AG04450 (cell line): Measurements from ENCODE around the gene URB1. TPM values are rescaled to one million over a fixed set of nuclear protein-coding genes. Genes with fewer than 3 reads are reported as not detected.

Experiments
- CTCF ChIA-PET: fragments of 300-600, 350-600 bp; formaldehyde crosslinking; extraction: SDS; loops from one replicate; lab custom pipeline; 2022; ENCODE audit warnings: antibody characterized with exemption, inconsistent platforms; lab: Charles Lee
- POLR2A ChIA-PET: fragments of 350-600 bp; formaldehyde crosslinking; extraction: SDS; loops from one replicate; lab custom pipeline; 2021; ENCODE audit warnings: antibody characterized with exemption, inconsistent platforms; lab: Yijun Ruan, JAX
- DNase-seq: peaks from one replicate; pipeline ENCODE4 v3.0.0-alpha.2; 2011; ENCODE audit warnings: low read depth, low spot score
- H3K27ac ChIP-seq: one replicate; pipeline ENCODE4 v1.5.1; 2012; ENCODE audit warnings: low read depth, low read length, control low read depth
- H3K27me3 ChIP-seq: one replicate; pipeline ENCODE4 v1.6.0; 2012; ENCODE audit warnings: low read length; ENCODE audit not compliant: control insufficient read depth, insufficient read depth
- H3K4me3 ChIP-seq: 2 replicates; pipeline ENCODE4 v1.5.1; 2011; ENCODE audit warnings: mild to moderate bottlenecking, low read depth, low read length, control low read depth
- H3K9me3 ChIP-seq: 2 replicates; pipeline ENCODE4 v1.5.1; 2012; ENCODE audit warnings: low read length; ENCODE audit not compliant: control insufficient read depth, insufficient read depth
- CTCF ChIP-seq: IDR thresholded peaks from 2 replicates; pipeline ENCODE4 v1.5.1; 2011; ENCODE audit warnings: low read depth, low read length, control low read depth, inconsistent platforms
- polyA plus RNA-seq: library from polyadenylated mRNA; depleted of rRNA; stranded (reverse); fragments of >200 nt; gene quantifications from 2 replicates; pipeline ENCODE4 v1.2.3, GENCODE V29; 2011

The URB1 gene
- polyA plus RNA-seq, 1 experiment, result 7.6 TPM

- Histone ChIP-seq H3K9me3 (no peaks in the 10 kb centered on the region; the same call in 1 of the 2 replicates), H3K4me3 (no peak overlapping the region), H3K27me3 (no peaks in the 10 kb centered on the region), H3K27ac (no peak overlapping the region)
- ChIA-PET POLR2A (no interaction called here), CTCF (no interaction called here)
- DNase-seq, result no peak
- TF ChIP-seq CTCF, result no peak
Observed at GRCh38 chr21:32352526-32352925, 40.3 kb downstream of the URB1 start.

GRCh38 chr21:32351428-32351827 lies 41.4 kb downstream of the URB1 start:
- ChIA-PET CTCF (no interaction called here), POLR2A (no interaction called here)
- H3K4me3 ChIP-seq, result no peak overlapping the region
- H3K9me3 ChIP-seq, result peaks cover 7% of the 10 kb centered on the region; the same call in 1 of the 2 replicates
- H3K27ac ChIP-seq, result no peak overlapping the region
- no peak for DNase-seq
- no peak for TF ChIP-seq CTCF
- H3K27me3 ChIP-seq, result no peaks in the 10 kb centered on the region

GRCh38 chr21:32350981-32351380 lies 41.8 kb downstream of the URB1 start:
- Histone ChIP-seq H3K27ac (no peak overlapping the region), H3K4me3 (no peak overlapping the region), H3K27me3 (no peaks in the 10 kb centered on the region), H3K9me3 (peaks cover 7% of the 10 kb centered on the region; the same call in 1 of the 2 replicates)
- no peak for TF ChIP-seq CTCF
- DNase-seq, result no peak
- ChIA-PET POLR2A (no interaction called here), CTCF (no interaction called here)

GRCh38 chr21:32350211-32350980 lies 42.4 kb downstream of the URB1 start:
- no peak for DNase-seq
- POLR2A ChIA-PET, result no interaction called here
- Histone ChIP-seq H3K4me3 (no peak overlapping the region), H3K27me3 (no peaks in the 10 kb centered on the region), H3K9me3 (peaks cover 11% of the 10 kb centered on the region), H3K27ac (no peak overlapping the region)
- CTCF ChIA-PET, result no interaction called here
- no peak for TF ChIP-seq CTCF

- no peak overlapping the region for H3K4me3 ChIP-seq
- TF ChIP-seq CTCF, result no peak
- no peak overlapping the region for H3K27ac ChIP-seq
- POLR2A ChIA-PET, result no interaction called here
- peaks cover 18% of the 10 kb centered on the region for H3K9me3 ChIP-seq
- H3K27me3 ChIP-seq, result no peaks in the 10 kb centered on the region
- CTCF ChIA-PET, result interaction anchor here (1.3 kb wide), 1 partner anchor 251 kb away, joined by 3 read pairs; no protein-coding TSS in a partner anchor
- no peak for DNase-seq
Observed at GRCh38 chr21:32349333-32349944, 43.4 kb downstream of the URB1 start.
